GM10847 (cell line): ENCODE data around the gene AMPD1.

ENCODE experiments used
- POLR2A ChIP-seq: IDR thresholded peaks from 2 replicates; pipeline ENCODE4 v1.6.1; 2011; ENCODE audit not compliant: insufficient read length; ENCODE audit errors: extremely low read depth

AMPD1 gene

DNA sequence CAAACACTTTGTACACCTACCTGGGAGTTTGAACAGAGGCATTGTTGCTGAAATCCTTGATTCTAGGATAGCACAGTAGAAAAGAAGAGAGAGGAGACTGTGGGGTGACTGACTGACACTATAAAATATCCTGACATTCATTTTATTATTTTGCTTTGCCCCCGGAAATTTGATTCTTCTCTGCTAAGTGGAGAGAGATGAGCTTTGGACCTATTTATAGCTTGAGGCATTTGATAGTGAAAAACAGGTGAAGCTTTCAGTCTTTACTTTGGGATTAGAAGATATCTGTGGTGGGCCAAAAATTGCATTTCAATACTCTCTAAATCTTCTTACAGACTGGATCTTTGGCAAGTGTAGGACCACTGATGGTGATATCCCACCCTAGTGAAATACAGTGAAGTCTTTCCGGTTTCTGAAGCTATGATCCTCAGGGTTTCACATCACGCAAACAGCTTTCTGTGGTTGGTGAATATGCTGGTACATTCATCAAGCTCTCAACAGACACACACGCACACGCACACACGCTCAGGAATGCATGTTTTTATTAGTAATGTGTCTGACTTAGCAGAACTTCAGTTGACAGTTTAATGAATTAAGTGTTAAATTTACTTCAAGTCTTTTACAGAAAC is at the start of gene AMPD1:
AMPD1 (minus strand) TSS at position 117 of the 629 bp plus-strand sequence; CDS start at position 42, 75 bp downstream.
- TF ChIP-seq POLR2A, result no peak

DNA sequence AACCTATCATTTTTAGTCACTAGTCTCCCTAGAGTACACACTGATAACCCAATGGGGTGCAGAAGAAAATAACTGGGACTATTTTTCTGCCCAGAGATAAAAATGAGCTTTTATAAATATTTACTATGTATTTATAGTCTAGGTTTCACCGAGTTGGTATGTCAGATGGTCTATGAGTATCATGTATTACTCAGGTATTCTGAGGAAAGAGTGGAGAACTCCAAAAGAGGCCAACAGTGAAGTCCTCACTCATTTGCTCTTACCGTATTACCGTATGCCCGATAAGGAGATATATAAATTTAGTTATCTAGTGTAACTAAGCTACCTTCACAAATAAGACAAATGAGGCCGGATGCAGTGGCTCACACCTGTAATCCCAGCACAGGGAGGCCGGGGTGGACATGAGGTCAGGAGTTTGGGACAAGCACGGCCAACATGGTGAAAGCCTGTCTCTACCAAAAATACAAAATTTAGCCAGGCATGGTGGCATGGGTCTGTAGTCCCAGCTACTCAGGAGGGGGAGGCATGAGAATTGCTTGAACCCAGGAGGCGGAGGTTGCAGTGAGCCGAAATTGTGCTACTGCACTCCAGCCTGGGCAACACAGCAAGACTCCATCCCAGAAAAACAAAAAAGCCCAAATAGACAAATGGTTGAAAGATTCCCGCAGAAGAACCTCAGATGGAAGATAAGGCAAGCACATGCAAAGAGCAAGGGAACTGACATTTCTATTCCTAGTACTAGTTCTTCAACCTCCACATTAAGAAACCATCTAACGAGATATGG is 46.8 kb upstream of the AMPD1 start:
- TF ChIP-seq POLR2A, result no peak

DNA sequence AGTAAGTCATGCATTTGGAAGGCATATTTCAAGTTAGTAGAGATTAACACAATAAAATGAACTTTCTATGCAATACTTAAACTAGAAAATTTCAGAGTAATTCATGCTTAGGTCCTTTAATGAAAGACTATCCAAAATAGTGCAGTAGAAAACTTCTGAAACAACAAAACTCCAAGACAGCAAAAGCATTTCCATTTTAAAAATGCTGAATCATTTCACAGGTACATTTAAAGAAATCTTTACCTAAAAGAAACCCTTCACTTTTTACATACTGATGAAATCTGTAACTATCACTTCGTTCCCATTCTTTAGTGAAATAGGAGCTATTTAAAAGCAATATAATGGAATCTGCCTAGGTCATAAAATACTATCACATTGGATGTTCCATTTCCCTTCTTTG is 45.0 kb upstream of the AMPD1 start:
- no peak for TF ChIP-seq POLR2A

DNA sequence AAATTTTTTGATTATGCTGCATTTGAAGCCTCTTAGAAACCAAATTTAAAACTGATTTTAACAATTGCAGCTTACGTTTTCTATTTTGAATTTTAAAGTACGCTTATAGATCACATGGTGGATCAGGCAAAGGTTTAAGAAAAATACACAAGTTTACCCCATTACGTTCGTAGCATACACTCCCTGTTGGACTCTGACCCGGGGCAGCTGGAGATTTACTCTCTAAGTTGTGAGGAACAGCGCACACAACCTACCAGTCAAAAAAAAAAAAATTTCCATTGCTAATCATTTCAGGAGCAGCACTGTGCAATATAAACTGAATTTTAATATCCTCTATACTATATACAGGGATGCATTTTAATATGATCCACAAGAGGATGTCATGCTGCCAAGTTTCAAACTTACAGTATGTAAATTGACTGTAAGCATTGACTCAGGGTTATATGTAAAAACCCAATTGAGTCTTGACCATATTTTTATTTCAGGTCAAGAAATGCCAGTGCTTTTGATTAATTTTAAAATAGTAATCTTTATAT is 42.0 kb upstream of the AMPD1 start:
- TF ChIP-seq POLR2A, result no peak

DNA sequence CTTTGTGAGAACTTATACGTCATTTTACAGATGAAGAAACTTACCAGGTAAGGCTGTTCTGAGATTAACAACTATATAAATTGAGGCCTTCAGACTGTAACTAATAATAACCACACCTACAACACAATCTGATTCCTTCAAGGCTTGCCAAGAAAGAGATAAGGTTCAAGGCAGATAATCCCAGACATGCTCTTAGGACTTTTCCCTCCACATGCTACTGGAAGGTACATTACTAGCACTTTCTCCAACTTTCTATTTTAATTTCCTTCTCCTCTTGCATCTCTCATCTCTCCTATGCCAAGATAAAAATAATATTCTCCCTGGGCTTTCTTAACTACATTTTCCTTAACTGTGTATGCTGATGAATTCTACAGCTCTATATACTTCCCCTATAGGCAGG is 40.1 kb upstream of the AMPD1 start:
- no peak for TF ChIP-seq POLR2A

DNA sequence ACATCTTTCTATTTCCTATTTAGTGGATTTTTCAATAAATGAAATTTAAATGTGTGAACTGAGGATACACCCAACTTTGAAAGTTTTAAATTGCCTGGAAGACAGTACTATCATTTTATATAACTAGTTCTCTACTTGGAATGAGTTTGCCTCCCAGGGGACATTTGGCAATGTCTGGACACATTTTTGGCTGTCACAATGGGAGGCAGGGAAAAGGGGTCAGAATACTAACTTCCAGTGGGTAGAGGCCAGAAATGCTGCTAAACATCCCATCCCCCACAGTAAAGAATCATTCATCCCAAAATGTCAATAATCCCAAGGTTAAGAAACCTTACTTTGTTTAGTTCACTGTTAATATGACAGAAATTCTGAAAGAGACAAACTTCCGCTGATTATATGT is 34.4 kb upstream of the AMPD1 start:
- TF ChIP-seq POLR2A, result no peak

DNA sequence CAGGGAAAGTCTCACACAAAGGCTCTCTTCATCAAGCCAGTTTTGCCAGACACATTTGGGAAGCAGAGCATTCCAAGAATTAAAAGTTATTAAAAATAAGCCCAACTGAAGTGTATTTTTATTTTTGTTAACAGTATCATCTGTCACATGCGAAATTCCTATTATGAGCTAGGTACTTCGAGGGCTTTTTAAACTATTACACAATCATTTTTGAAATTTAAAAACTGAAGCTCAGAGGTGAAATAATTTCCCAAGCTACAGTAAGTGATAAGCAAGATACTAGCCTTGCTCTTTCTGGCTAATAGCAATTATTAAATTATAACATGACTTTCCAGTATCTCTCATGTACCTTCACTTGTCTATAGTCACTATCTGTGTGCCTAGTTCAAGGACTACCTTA is 33.2 kb upstream of the AMPD1 start:
- TF ChIP-seq POLR2A, result no peak

DNA sequence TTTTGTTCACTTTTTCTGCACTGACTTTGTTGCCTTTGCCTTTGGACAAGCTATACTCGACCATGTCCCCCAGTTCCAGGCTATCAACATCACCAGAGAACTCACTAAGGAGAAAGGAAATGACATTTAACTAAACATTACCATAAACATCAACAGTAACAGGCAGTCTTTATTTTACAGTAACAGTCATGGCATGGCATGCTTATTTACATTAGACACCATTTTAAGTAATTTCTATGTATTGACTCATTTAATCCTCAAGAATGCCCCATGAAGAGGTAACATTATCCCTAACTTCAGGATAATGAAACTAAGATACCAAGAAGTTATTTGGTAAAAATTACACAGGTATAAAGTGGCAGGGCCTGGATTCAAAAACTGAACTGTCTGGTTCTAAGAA is 29.9 kb upstream of the AMPD1 start:
- TF ChIP-seq POLR2A, result no peak

DNA sequence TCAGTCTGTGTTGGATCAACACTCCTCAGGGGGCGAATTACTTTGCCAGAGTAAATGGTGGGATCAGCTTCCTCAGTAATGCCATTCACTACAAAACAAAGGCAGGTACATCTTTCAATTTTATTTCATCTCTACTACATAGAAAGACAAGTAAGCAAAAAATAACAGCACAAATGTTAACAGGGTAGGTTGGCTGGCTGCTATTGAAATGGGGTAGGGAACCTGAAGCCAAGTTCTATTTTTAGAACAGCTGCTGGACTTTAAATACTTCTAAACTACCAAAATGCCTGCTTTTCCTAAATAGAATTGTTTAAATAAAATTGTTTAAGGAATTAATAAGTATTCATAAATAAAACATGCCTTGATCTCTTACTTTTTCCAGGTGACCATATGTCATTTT is 28.6 kb upstream of the AMPD1 start:
- TF ChIP-seq POLR2A, result no peak

DNA sequence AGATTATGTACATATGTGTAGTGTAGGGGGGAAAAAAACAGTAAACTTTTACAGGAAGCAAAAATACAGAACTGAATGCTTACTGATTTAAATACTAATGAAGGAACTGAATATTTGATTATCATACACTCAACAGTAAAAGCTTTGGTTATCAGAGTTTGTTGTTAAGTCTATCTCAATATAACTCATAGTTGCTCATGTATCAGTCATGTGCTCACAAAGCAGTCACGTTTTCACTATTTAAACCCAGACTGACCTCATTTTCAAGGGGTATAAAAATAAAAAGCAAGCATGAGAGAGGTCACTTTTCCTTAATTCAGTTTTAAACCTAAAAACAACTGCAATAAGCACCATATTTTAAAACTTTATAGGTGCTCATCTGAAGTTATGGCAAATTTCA is 28.1 kb upstream of the AMPD1 start:
- TF ChIP-seq POLR2A, result no peak

DNA sequence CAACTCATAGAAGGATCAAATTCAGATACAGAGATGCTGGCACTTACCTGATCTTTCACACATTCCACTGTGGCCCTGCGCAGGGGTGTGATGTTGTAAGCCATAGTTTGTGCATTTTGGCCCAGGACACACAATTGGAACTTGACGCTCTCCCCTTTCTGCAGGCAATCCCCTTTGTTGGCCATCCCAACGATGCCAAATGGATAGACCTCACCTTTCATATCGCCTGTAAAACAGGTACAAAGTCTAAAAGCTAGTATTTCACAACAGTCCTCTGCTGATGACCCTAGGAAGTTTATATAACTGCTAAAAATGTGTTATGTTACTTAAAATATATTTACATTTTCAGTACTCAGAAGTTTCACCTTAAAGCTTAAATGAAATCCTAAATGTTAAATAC is 25.1 kb upstream of the AMPD1 start:
- TF ChIP-seq POLR2A, result no peak

DNA sequence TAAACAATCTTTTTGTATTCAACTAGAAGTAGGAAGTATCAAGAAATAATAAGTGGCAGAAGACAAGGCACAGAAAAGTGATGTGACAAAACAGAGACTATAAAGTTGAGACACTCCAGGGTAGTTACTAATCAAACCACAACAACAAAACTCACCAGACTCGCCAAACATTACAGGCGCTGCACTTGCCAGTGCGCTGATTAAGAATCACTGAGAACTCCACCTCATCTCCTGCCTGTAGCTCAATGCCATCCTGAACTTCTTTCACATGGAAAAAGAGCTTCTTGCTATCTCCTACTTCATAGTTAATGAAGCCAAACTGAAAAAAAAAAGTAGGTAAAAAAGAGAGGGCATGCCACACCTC is 24.1 kb upstream of the AMPD1 start:
- TF ChIP-seq POLR2A, result no peak

DNA sequence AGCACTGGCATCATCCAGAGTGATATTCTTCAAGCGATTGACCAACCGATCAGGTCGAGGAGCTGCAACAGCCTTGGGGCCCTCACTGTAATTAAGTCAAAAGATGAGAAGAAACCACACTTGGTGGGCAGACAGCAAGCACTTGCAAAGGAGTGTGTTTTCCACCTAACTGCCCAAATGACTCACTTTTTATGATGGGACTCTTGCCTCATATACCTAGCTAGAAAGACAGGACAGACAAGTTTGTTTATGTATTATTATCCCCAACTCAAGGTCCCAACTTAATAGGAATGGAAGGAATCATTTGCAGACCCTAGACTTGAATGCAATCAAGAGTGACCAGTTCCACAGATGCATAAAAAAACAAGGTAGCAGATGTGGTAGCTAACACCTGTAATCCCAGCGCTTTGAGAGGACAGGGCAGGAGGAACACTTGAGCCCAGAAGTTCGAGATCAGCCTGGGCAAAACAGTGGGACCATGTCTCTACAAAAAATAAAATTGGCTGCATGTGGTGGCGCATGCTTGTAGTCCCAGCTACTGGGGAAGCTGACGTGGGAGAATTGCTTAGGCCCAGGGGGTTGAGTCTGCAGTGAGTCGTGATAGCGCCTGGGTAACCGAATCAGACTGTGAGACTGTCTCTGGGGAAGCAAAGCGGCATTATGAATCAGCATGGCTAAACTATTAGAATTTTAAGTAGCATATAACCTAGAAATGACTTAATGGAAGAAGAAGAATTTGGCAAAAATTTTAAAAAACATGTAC is 23.5 kb upstream of the AMPD1 start:
- TF ChIP-seq POLR2A, result no peak

DNA sequence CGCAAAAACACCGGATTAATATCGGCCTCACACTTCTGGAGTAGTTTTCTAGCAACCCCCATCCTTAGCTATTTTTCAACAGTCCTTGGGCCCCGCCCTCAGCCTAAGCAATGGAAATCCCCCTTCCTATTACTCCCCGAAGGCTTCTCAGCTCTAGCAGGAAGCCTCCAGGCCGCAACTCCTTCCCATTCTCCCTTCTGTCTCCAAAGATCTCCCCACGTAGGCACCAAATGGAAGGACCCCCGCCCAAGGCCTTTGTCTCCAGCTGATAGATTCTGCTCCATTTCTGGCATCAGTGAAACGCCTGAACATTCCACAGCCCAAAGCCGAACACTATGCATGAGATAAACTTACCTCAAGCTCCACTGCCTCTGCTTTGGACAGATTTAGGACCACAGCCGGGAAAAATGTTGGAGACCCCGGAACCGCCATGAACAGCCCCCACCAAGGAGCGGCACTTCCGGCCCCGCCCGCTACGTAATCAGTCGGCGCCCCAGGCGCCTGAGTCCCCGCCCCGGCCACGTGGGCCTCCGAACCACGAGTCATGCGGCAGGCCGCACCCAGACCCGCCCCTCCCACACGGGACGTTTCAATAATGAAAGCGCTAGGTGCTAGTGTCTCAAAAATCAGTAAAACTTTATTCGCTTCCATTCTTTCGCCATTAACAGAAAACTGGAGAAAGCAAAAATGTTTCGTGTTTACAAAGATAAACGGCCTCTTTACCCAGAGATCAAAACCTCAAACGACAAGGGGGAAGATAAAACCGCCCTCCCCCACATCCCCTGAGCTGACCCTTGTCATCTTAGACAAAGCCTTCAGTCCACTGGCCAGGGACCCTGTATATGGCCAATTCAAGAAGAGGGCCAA is 21.2 kb upstream of the AMPD1 start, which contains the start of gene NRAS:
NRAS (minus strand) TSS at position 468 of the 867 bp plus-strand sequence. CDS start 611 bp downstream, outside the sequence.
- TF ChIP-seq POLR2A, result peak; percentile 54

DNA sequence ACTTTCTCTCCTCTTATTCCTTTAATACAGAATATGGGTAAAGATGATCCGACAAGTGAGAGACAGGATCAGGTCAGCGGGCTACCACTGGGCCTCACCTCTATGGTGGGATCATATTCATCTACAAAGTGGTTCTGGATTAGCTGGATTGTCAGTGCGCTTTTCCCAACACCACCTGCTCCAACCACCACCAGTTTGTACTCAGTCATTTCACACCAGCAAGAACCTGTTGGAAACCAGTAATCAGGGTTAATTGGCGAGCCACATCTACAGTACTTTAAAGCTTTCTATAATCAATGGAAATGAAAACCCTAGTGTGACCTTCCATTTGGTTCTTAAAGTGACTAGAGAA is 20.6 kb upstream of the AMPD1 start:
- TF ChIP-seq POLR2A, result no peak
